ENCODE results near the gene GNG4. TPM values are rescaled to one million over a fixed set of nuclear protein-coding genes. Genes with fewer than 3 reads are reported as not detected.
A peak's percentile ranks its signal among the peaks of the same experiment; 100 is the strongest.

Gene GNG4
- total RNA-seq, 2 donors from 2014 or later, result not detected

- TF ChIP-seq CTCF (IDR thresholded peaks at IDR 0.05), result no peak
- no peaks in the 10 kb centered on the region for H3K27me3 ChIP-seq
Measured at GRCh38 chr1:235516862-235517446, 132.6 kb downstream of the GNG4 start.

GRCh38 chr1:235515844-235516512, 133.6 kb downstream of the GNG4 start:
- Histone ChIP-seq H3K9me3 (no peaks in the 10 kb centered on the region), H3K27ac (no peak overlapping the region), H3K4me1 (no peaks in the 10 kb centered on the region), H3K4me3 (no peak overlapping the region), H3K27me3 (no peaks in the 10 kb centered on the region), H3K36me3 (no peaks in the 10 kb centered on the region)
- no peak for DNase-seq (ENCODE audit: low spot score)
- TF ChIP-seq CTCF (IDR thresholded peaks at IDR 0.05), result no peak

More at GRCh38 chr1:235516862-235517446, 132.6 kb downstream of the GNG4 start:
- no peak overlapping the region for H3K27ac ChIP-seq
- no peaks in the 10 kb centered on the region for H3K36me3 ChIP-seq
- no peak for DNase-seq (ENCODE audit: low spot score)
- H3K4me1 ChIP-seq, result no peaks in the 10 kb centered on the region
- no peaks in the 10 kb centered on the region for H3K9me3 ChIP-seq
- H3K4me3 ChIP-seq, result no peak overlapping the region

GRCh38 chr1:235513495-235514366, 135.9 kb downstream of the GNG4 start:
- Histone ChIP-seq H3K4me1 (no peaks in the 10 kb centered on the region), H3K27ac (no peak overlapping the region), H3K4me3 (no peak overlapping the region), H3K27me3 (no peaks in the 10 kb centered on the region), H3K9me3 (no peaks in the 10 kb centered on the region), H3K36me3 (no peaks in the 10 kb centered on the region)
- DNase-seq (ENCODE audit: low spot score), result no peak
- peak; percentile 80 to 92 for TF ChIP-seq CTCF (IDR thresholded peaks at IDR 0.05)

GRCh38 chr1:235511470-235512240, 137.9 kb downstream of the GNG4 start:
- H3K4me1 ChIP-seq, result no peaks in the 10 kb centered on the region
- H3K4me3 ChIP-seq, result no peak overlapping the region
- no peaks in the 10 kb centered on the region for H3K27me3 ChIP-seq
- DNase-seq (ENCODE audit: low spot score), result no peak
- no peaks in the 10 kb centered on the region for H3K36me3 ChIP-seq
- no peak overlapping the region for H3K27ac ChIP-seq
- H3K9me3 ChIP-seq, result no peaks in the 10 kb centered on the region
- TF ChIP-seq CTCF (IDR thresholded peaks at IDR 0.05), result no peak

GRCh38 chr1:235510823-235511222, 138.8 kb downstream of the GNG4 start:
- peaks cover 0 to 2% of the 10 kb centered on the region in 2 donors for H3K4me1 ChIP-seq
- DNase-seq (ENCODE audit: low spot score), result no peak
- TF ChIP-seq CTCF (IDR thresholded peaks at IDR 0.05), result no peak
- H3K36me3 ChIP-seq, result no peaks in the 10 kb centered on the region
- H3K4me3 ChIP-seq, result no peak overlapping the region
- H3K27ac ChIP-seq, result no peak overlapping the region
- no peaks in the 10 kb centered on the region for H3K9me3 ChIP-seq
- H3K27me3 ChIP-seq, result no peaks in the 10 kb centered on the region

Measured in right atrium auricular region (tissue), 2 donors.